ENCODE measurements around the gene NOTCH1. TPM values are rescaled to one million over a fixed set of nuclear protein-coding genes. Genes with fewer than 3 reads are reported as not detected.
A peak's percentile ranks its signal among the peaks of the same experiment; 100 is the strongest.

NOTCH1 gene
- total and polyA plus RNA-seq, 2 of the 8 experiments (the other 6 are each of a cell fraction or from before 2014, with no cell fraction given): 6.9 to 55.6 TPM

DNA sequence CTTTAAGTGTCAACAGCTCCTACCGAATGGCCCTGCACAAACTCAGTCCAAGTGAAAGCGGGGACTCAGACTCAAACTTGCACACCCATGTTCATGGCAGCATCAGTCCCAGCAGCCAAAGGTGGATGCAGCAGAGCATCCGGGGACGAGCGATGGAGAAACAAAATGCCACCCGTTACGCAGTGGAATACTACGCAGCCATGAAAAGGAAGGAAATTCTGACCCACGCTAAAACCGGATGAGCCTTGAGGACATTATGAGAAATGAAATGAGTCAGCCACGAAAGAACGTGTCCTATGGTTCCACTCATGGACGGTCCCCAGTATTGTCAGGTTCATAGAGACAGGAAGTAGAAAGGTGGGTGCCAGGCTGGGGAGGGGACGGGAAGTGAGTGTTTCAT is 48.6 kb upstream of the NOTCH1 start:
- Histone ChIP-seq H4K91ac (replicated peaks; ENCODE audit: insufficient read length, low read length) (peak overlapping the region; percentile 66), H3K79me2 (ENCODE audit: control insufficient read depth in 1 of 2, insufficient read depth in 2 of 2, low read length in 2 of 2) (no peaks in the 10 kb centered on the region), H3K79me1 (ENCODE audit: low read depth, low read length) (no peaks in the 10 kb centered on the region), H3K56ac (replicated peaks; ENCODE audit: insufficient read length, low read depth, low read length) (no peak overlapping the region), H3K14ac (ENCODE audit: insufficient read length) (no peak overlapping the region), H3K23ac (ENCODE audit: insufficient read length) (no peak overlapping the region), H4K5ac (ENCODE audit: insufficient read length, low read depth, low read length) (no peak overlapping the region), H3K9ac (replicated peaks in 1 of 4; ENCODE audit: extremely low read depth in 1 of 4, low read depth in 3 of 4, low read length in 3 of 4) (no peak overlapping the region), H2AK5ac (ENCODE audit: low read depth, low read length) (no peak overlapping the region), H3K9me3 (ENCODE audit: insufficient read depth in 2 of 2, low read depth in 1 of 2, low read length in 1 of 2) (peaks cover 0 to 3% of the 10 kb centered on the region in 2 experiments; a peak in 1 of 4 replicates), H2BK5ac (ENCODE audit: low read depth, low read length) (0 out of 2 replicates have a peak overlapping the region, but pooled peaks have one; percentile 3), H4K20me1 (replicated peaks in 1 of 2; ENCODE audit: control insufficient read depth in 1 of 2, insufficient read depth in 2 of 2, low read length in 2 of 2) (no peaks in the 10 kb centered on the region), H2BK12ac (ENCODE audit: low read depth, low read length) (0 out of 2 replicates have a peak overlapping the region, but pooled peaks have one; percentile 28), H3K27ac (ENCODE audit: low read depth, low read length) (no peak overlapping the region), H3K4me2 (ENCODE audit: insufficient read depth in 1 of 2, low read depth in 2 of 2, low read length in 2 of 2) (no peak overlapping the region), H3K4me1 (replicated peaks in 1 of 4; ENCODE audit: control insufficient read depth in 3 of 4, insufficient read depth in 4 of 4, low read length in 3 of 4) (peaks cover 0 to 11% (median under 1%) of the 10 kb centered on the region in 4 experiments; a peak in 6 of 7 replicates), H3K23me2 (ENCODE audit: low read depth, low read length) (no peaks in the 10 kb centered on the region), H2AFZ (ENCODE audit: low read length) (no peak overlapping the region), H3K36me3 (ENCODE audit: control insufficient read depth in 2 of 4, insufficient read depth in 4 of 4, low read length in 3 of 4) (no peaks in the 10 kb centered on the region), H3K4me3 (ENCODE audit: extremely low read depth in 1 of 4, insufficient read depth in 2 of 4, low read depth in 3 of 4, low read length in 4 of 4) (no peak overlapping the region), H3K4ac (replicated peaks; ENCODE audit: insufficient read length, low read depth, low read length) (no peak overlapping the region), H4K8ac (ENCODE audit: extremely low read depth, insufficient read depth, low read length) (no peak overlapping the region; the same call in 1 of the 2 replicates), H2BK120ac (replicated peaks; ENCODE audit: low read depth, low read length) (peak overlapping the region; percentile 39), H3K27me3 (replicated peaks in 1 of 4; ENCODE audit: control insufficient read depth in 3 of 4, extremely low read depth in 1 of 4, insufficient read depth in 3 of 4, low read length in 3 of 4) (no peaks in the 10 kb centered on the region), H2BK15ac (ENCODE audit: low read length) (peak overlapping the region; percentile 81; the same call in 1 of the 2 replicates), H2BK20ac (ENCODE audit: low read length) (no peak overlapping the region), H3K18ac (ENCODE audit: extremely low read depth, low read length) (no peak overlapping the region)
- peak; percentile 91 for TF ChIP-seq KDM1A (IDR thresholded peaks at IDR 0.05; ENCODE audit: borderline replicate concordance, low read length)
- TF ChIP-seq EZH2 (IDR thresholded peaks at IDR 0.05; ENCODE audit: low read depth, low read length, severe bottlenecking): no peak
- DNase-seq (ENCODE audit: low read depth in 1 of 2, low spot score in 2 of 2) (no peak), FAIRE-seq (no peak)
- CTCF ChIA-PET (ENCODE audit: partially characterized antibody): interaction anchor here (1.0 to 1.6 kb wide), 3 partner anchors 13 to 51 kb away, joined by 3 to 4 read pairs (median 4); no protein-coding TSS in a partner anchor
- WGBS, 2 experiments (ENCODE audit: extremely low coverage in 1 of 2, insufficient coverage in 1 of 2, insufficient read length in 1 of 2, insufficient replicate concordance in 2 of 2, low coverage in 1 of 2, low lambda C conversion rate in 2 of 2, missing lambda C conversion rate in 1 of 2): 96% methylated on average over 14 of the region's 14 CpGs; no CpG with 5 or more reads in 1 of the 2 experiments
- POLR2A ChIA-PET (ENCODE audit: partially characterized antibody): interaction anchor here (0.8 kb wide), 1 partner anchor 46 kb away, joined by 3 read pairs; no protein-coding TSS in a partner anchor
